HepG2 (cell line): ENCODE data around the gene MFSD12. TPM values are rescaled to one million over a fixed set of nuclear protein-coding genes. Genes with fewer than 3 reads are reported as not detected.

Experiments used
- ATAC-seq: fragments of 200-7000 bp; cut with Tn5 transposase; 3 replicates; pipeline ENCODE4 v1.9.1; 2020; ENCODE audit warnings: mild to moderate bottlenecking, moderate library complexity
- BruUV-seq: library from RNA; stranded (reverse); fragments of 400-500 nt; replicated peaks from 2 replicates; lab custom pipeline; 2021; lab: Mats Ljungman, UMichigan
- CTCF ChIA-PET: fragments of 300-600 bp; formaldehyde crosslinking; extraction: SDS; loops from one replicate; lab custom pipeline; 2021; ENCODE audit warnings: low total read pairs, inconsistent platforms, low intra/inter-chr PET ratio; lab: Yijun Ruan, JAX
- POLR2A ChIA-PET: fragments of 350-600 bp; sonication (Branson Sonifier 250); formaldehyde crosslinking; loops from one replicate; lab custom pipeline; 2020; ENCODE audit warnings: antibody characterized with exemption, inconsistent platforms; lab: Yijun Ruan, JAX
- DNase-seq: peaks from one replicate; pipeline ENCODE4 v3.0.0-alpha.2; 2015; ENCODE audit warnings: low spot score
- FAIRE-seq: peaks from 3 replicates; lab custom pipeline; 2011; peaks lifted over from hg19 to GRCh38; lab: Jason Lieb, UNC
- H2AFZ ChIP-seq: one replicate; pipeline ENCODE4 v1.6.1; 2011; ENCODE audit warnings: low read length, inconsistent platforms
- H3K27ac ChIP-seq: fragments of 300-600 bp; 3 replicates; pipeline ENCODE4 v1.8.0; 2011; ENCODE audit warnings: mixed run types, mild to moderate bottlenecking, mixed read lengths, low read length, inconsistent platforms; ENCODE audit not compliant: insufficient read depth; ENCODE audit errors: extremely low read length
- H3K27me3 ChIP-seq, 2 experiments: fragments of 200-600 bp in 1 of 2; 2 replicates in 1 of 2; 3 replicates in 1 of 2; pipeline versions ENCODE4 v1.6.0 to v1.8.0; 2011; ENCODE audit warnings: low read length in 2 of 2, mild to moderate bottlenecking in 2 of 2, moderate library complexity in 2 of 2, inconsistent platforms in 1 of 2; ENCODE audit not compliant: insufficient read depth in 2 of 2, control insufficient read depth in 1 of 2
- H3K36me3 ChIP-seq, 2 experiments: fragments of 200-600 bp in 1 of 2; replicated peaks in 1 of 2; 2 replicates in 1 of 2; 3 replicates in 1 of 2; pipeline versions ENCODE4 v1.5.1 to v1.8.0; 2011; ENCODE audit warnings: low read length in 2 of 2, inconsistent platforms in 1 of 2; ENCODE audit not compliant: insufficient read depth in 2 of 2, control insufficient read depth in 1 of 2
- H3K4me1 ChIP-seq: 2 replicates; pipeline ENCODE4 v1.5.1; 2012; ENCODE audit warnings: low read length, inconsistent platforms; ENCODE audit not compliant: insufficient read depth
- H3K4me2 ChIP-seq: 2 replicates; pipeline ENCODE4 v1.6.0; 2011; ENCODE audit warnings: low read depth, low read length, inconsistent platforms
- H3K4me3 ChIP-seq, 3 experiments: fragments of 200-600 bp in 1 of 3; sonication (generic), shearing (Covaris generic) in 1 of 3; replicated peaks in 1 of 3; 2 replicates each; pipeline ENCODE4 v1.5.1; 2011 to 2016; ENCODE audit warnings: low read length in 3 of 3, inconsistent platforms in 2 of 3, low read depth in 2 of 3, mild to moderate bottlenecking in 2 of 3, control low read depth in 1 of 3, mixed read lengths in 1 of 3; ENCODE audit not compliant: insufficient read depth in 1 of 3
- H3K79me2 ChIP-seq: one replicate; pipeline ENCODE4 v1.6.1; 2011; ENCODE audit warnings: low read length, inconsistent platforms; ENCODE audit not compliant: insufficient read depth
- H3K9ac ChIP-seq: 2 replicates; pipeline ENCODE4 v1.6.0; 2011; ENCODE audit warnings: mild to moderate bottlenecking, low read depth, low read length, inconsistent platforms; ENCODE audit not compliant: insufficient read depth
- H3K9me3 ChIP-seq: 2 replicates; pipeline ENCODE4 v1.5.1; 2012; ENCODE audit warnings: mild to moderate bottlenecking, low read length
- H4K20me1 ChIP-seq: 2 replicates; pipeline ENCODE4 v1.6.0; 2011; ENCODE audit warnings: inconsistent platforms, mild to moderate bottlenecking, low read length, moderate library complexity; ENCODE audit not compliant: insufficient read depth
- ATF7-NPFF ChIP-seq: sonication (generic); formaldehyde crosslinking; IDR thresholded peaks from 2 replicates; pipeline ENCODE4 v1.8.1; 2023; ENCODE audit warnings: mild to moderate bottlenecking, low read depth, missing genetic modification reagents, moderate library complexity
- GABPB1 ChIP-seq: IDR thresholded peaks from 2 replicates; pipeline ENCODE4 v1.6.1; 2016; ENCODE audit warnings: mild to moderate bottlenecking, missing genetic modification reagents, moderate library complexity, missing compliant biosample characterization
- KLF15 ChIP-seq: sonication (generic); formaldehyde crosslinking; IDR thresholded peaks from 2 replicates; pipeline ENCODE4 v1.8.1; 2023; ENCODE audit warnings: borderline replicate concordance, mild to moderate bottlenecking, inconsistent platforms, missing genetic modification reagents, mixed read lengths
- POLR2A ChIP-seq, 2 experiments: IDR thresholded peaks; 2 replicates each; pipeline ENCODE4 v1.6.1; 2011; ENCODE audit warnings: low read depth in 2 of 2, low read length in 2 of 2, mild to moderate bottlenecking in 1 of 2, moderate library complexity in 1 of 2; ENCODE audit not compliant: insufficient read depth in 1 of 2
- RAD21 ChIP-seq: fragments of 450-650 bp; formaldehyde crosslinking; IDR thresholded peaks from 2 replicates; pipeline ENCODE4 v1.5.0; 2020; ENCODE audit warnings: mild to moderate bottlenecking
- ZBTB38 ChIP-seq: sonication (generic); formaldehyde crosslinking; IDR thresholded peaks from 2 replicates; pipeline ENCODE4 v1.5.1; 2020; ENCODE audit warnings: mild to moderate bottlenecking, missing genetic modification reagents
- ZNF251 ChIP-seq: sonication (generic); formaldehyde crosslinking; IDR thresholded peaks from 2 replicates; pipeline ENCODE4 v1.9.0; 2021; ENCODE audit warnings: mild to moderate bottlenecking, missing genetic modification reagents
- ZNF704 ChIP-seq: sonication (generic); formaldehyde crosslinking; IDR thresholded peaks from 2 replicates; pipeline ENCODE4 v1.8.1; 2023; ENCODE audit warnings: mild to moderate bottlenecking, inconsistent platforms, moderate library complexity, missing genetic modification reagents, borderline replicate concordance
- WGBS: methylation state at CpG from one replicate; pipeline ENCODE4 v1.1.6; 2017; ENCODE audit warnings: low lambda C conversion rate; 5-methylcytosine and 5-hydroxymethylcytosine counted together
- in situ Hi-C: cut with HindIII; loops from 2 replicates; pipeline ENCODE4 v1.10.0; 2017; ENCODE audit warnings: low pct_unique_long_range_greater_than_20kb; ENCODE audit not compliant: extremely low pct_ligation_motif_present
- intact Hi-C: fragments of 100-400 bp; cut with micrococcal nuclease; formaldehyde crosslinking; loops from one replicate; pipeline ENCODE4 v1.10.0; 2022; ENCODE audit not compliant: unreplicated experiment
- polyA plus RNA-seq, 8 experiments: library from polyadenylated mRNA; depleted of rRNA in 3 of 8; stranded (reverse) in 7 of 8; unstranded in 1 of 8; fragments of >200 nt; fragmentation: Illumina TruSeq in 4 of 8; extraction: Trizol in 4 of 8; gene quantifications; 2 replicates each; pipeline versions ENCODE4 v1.2.1 to v1.2.3, GENCODE V29; 2011 to 2016; ENCODE audit warnings: low read depth in 4 of 8, missing spikeins in 1 of 8, mixed read lengths in 1 of 8; ENCODE audit not compliant: insufficient read depth in 1 of 8
- total RNA-seq, 5 experiments: library from RNA; depleted of rRNA; stranded (reverse); fragments of >200 nt; fragmentation: Illumina TruSeq; extraction: Trizol; gene quantifications; 2 replicates each; pipeline ENCODE4 v1.2.3, GENCODE V29; 2016; ENCODE audit warnings: low read depth in 1 of 5
- TF ChIP-seq, protein P1 (sequence below): sonication (generic); formaldehyde crosslinking; IDR thresholded peaks from 2 replicates; pipeline ENCODE4 v1.5.0; 2020; ENCODE audit warnings: missing genetic modification reagents, mild to moderate bottlenecking, borderline replicate concordance

MFSD12 gene
- total and polyA plus RNA-seq, 2 of the 13 experiments (the other 11 are each of a cell fraction or from before 2014, with no cell fraction given): 27.2 to 29.1 TPM

GRCh38 chr19:3538258-3538929 is 19.0 kb downstream of the MFSD12 start:
- peaks cover 4 to 14% of the 10 kb centered on the region in 2 experiments; a peak in 4 of 5 replicates for H3K36me3 ChIP-seq
- ChIA-PET POLR2A (no interaction called here), CTCF (no interaction called here)
- no peak for DNase-seq
- no peaks in the 10 kb centered on the region; the same call in 1 of the 2 replicates for H4K20me1 ChIP-seq
- no peaks in the 10 kb centered on the region for H3K4me1 ChIP-seq
- WGBS: 93% methylated on average over 23 of the region's 25 CpGs
- H3K27ac ChIP-seq: no peak overlapping the region
- no peak overlapping the region for H3K9ac ChIP-seq
- H3K9me3 ChIP-seq: no peaks in the 10 kb centered on the region
- no peaks in the 10 kb centered on the region for H3K79me2 ChIP-seq
- peak; percentile 7 for ATAC-seq
- TF ChIP-seq ZBTB38 (CRISPR knock-in tag): 0 out of 2 replicates have a peak, but pooled peaks have one; percentile 34
- TF ChIP-seq GABPB1 (CRISPR knock-in tag): 0 out of 2 replicates have a peak, but pooled peaks have one; percentile 3
- peak in 1 of 2 experiments; percentile 13; a peak in 1 of 4 replicates for TF ChIP-seq POLR2A (IDR thresholded peaks at IDR 0.05; ENCODE audit: insufficient read depth in 1 of 2, low read depth in 2 of 2, low read length in 2 of 2)
- no peak for TF ChIP-seq ZNF251 (CRISPR knock-in tag)
- no peak for TF ChIP-seq ZNF704 (CRISPR knock-in tag)
- no peak for TF ChIP-seq ATF7-NPFF (CRISPR knock-in tag)
- TF ChIP-seq, protein P1, sequence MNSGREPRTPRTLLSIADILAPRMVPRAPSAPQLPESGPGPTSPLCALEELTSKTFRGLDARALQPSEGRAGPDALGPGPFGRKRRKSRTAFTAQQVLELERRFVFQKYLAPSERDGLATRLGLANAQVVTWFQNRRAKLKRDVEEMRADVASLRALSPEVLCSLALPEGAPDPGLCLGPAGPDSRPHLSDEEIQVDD: no peak
- no peak for TF ChIP-seq KLF15 (CRISPR knock-in tag)
- 0 out of 2 replicates have a peak, but pooled peaks have one; percentile 1 for TF ChIP-seq RAD21
- H3K4me3 ChIP-seq: no peak overlapping the region
- intact Hi-C loops: no loop called here
- H3K4me2 ChIP-seq: no peak overlapping the region
- no TSS peak for BruUV-seq
- H2AFZ ChIP-seq: no peak overlapping the region
- FAIRE-seq: no peak
- no peaks in the 10 kb centered on the region for H3K27me3 ChIP-seq
- in situ Hi-C loops: no loop called here
